Measurements from ENCODE around the gene CSAD. TPM values are rescaled to one million over a fixed set of nuclear protein-coding genes. Genes with fewer than 3 reads are reported as not detected.
A peak's percentile ranks its signal among the peaks of the same experiment; 100 is the strongest.

The CSAD gene
- total and polyA plus RNA-seq, 2 donors (not counting 3 experiments of a cell fraction or from before 2014, with no cell fraction given): 21.1 to 24.4 TPM

GRCh38 chr12:53174881-53175491, 5.7 kb downstream of the CSAD start:
- ChIA-PET CTCF (interaction anchor here (0.6 to 2.5 kb wide), 8 partner anchors 12 to 180 kb away, joined by 3 to 16 read pairs (median 7); partner anchors contain the start of gene AAAS), POLR2A (no interaction called here)
- TF ChIP-seq POLR2A (IDR thresholded peaks at IDR 0.05; ENCODE audit: low read depth, low read length) (no peak), MAX (IDR thresholded peaks at IDR 0.05; ENCODE audit: insufficient read depth, insufficient read length) (no peak), CTCF (IDR thresholded peaks at IDR 0.05; ENCODE audit: extremely low read depth in 1 of 2, insufficient read depth in 1 of 2, low read depth in 1 of 2, low read length in 2 of 2) (peak; percentile 7 to 25)
- H3K79me2 ChIP-seq (ENCODE audit: control insufficient read depth, insufficient read depth, low read length): no peaks in the 10 kb centered on the region
- H3K4me3 ChIP-seq (replicated peaks in 1 of 3; ENCODE audit: insufficient read depth in 1 of 3, low read depth in 1 of 3, low read length in 3 of 3): no peak overlapping the region
- no peak overlapping the region for H3K27ac ChIP-seq (ENCODE audit: insufficient read depth, low read depth, low read length)
- dilution Hi-C loops (cut with MboI; ENCODE audit: extremely low pct_ligation_motif_present, low sequenced_read_pairs): no loop called here
- H2AFZ ChIP-seq (ENCODE audit: low read depth, low read length): no peak overlapping the region
- no peaks in the 10 kb centered on the region for H3K27me3 ChIP-seq (ENCODE audit: control insufficient read depth in 2 of 2, insufficient read depth in 2 of 2, low read length in 2 of 2)
- DNase-seq (ENCODE audit: low read depth, low spot score) (peak; percentile 28), FAIRE-seq (no peak)
- peaks cover 5% of the 10 kb centered on the region for H3K4me1 ChIP-seq (ENCODE audit: control insufficient read depth, extremely low read depth, insufficient read depth, low read length)
- H3K9me3 ChIP-seq (replicated peaks; ENCODE audit: control insufficient read depth, insufficient read depth, low read length): no peaks in the 10 kb centered on the region
- no peaks in the 10 kb centered on the region for H4K20me1 ChIP-seq (replicated peaks; ENCODE audit: control insufficient read depth, extremely low read depth, insufficient read depth, low read length)
- H3K9ac ChIP-seq (replicated peaks; ENCODE audit: extremely low read depth, insufficient read depth, low read length): no peak overlapping the region
- BruUV-seq (replicated peaks): no TSS peak
- no peak overlapping the region for H3K4me2 ChIP-seq (ENCODE audit: insufficient read depth, low read length)
- H3K36me3 ChIP-seq (ENCODE audit: control insufficient read depth in 2 of 2, extremely low read depth in 1 of 2, insufficient read depth in 2 of 2, low read length in 2 of 2): peaks cover 0 to 5% of the 10 kb centered on the region in 2 experiments
- H3K9me1 ChIP-seq (replicated peaks; ENCODE audit: control insufficient read depth, extremely low read depth, insufficient read depth, low read length): no peaks in the 10 kb centered on the region
- intact Hi-C loops (cut with micrococcal nuclease): no loop called here

- BruUV-seq (replicated peaks): no TSS peak
- H3K9me3 ChIP-seq (replicated peaks; ENCODE audit: control insufficient read depth, insufficient read depth, low read length): no peaks in the 10 kb centered on the region
- no peak overlapping the region for H3K4me2 ChIP-seq (ENCODE audit: insufficient read depth, low read length)
- H3K9me1 ChIP-seq (replicated peaks; ENCODE audit: control insufficient read depth, extremely low read depth, insufficient read depth, low read length): no peaks in the 10 kb centered on the region
- intact Hi-C loops (cut with micrococcal nuclease): no loop called here
- no peak overlapping the region for H3K4me3 ChIP-seq (replicated peaks in 1 of 3; ENCODE audit: insufficient read depth in 1 of 3, low read depth in 1 of 3, low read length in 3 of 3)
- dilution Hi-C loops (cut with MboI; ENCODE audit: extremely low pct_ligation_motif_present, low sequenced_read_pairs): no loop called here
- no peaks in the 10 kb centered on the region for H3K4me1 ChIP-seq (ENCODE audit: control insufficient read depth, extremely low read depth, insufficient read depth, low read length)
- CTCF ChIA-PET: interaction anchor here (1.2 to 2.9 kb wide), 3 partner anchors 13 to 107 kb away, joined by 3 to 20 read pairs (median 4); no protein-coding TSS in a partner anchor
- DNase-seq (ENCODE audit: low read depth, low spot score): no peak
- no peak overlapping the region for H2AFZ ChIP-seq (ENCODE audit: low read depth, low read length)
- H3K9ac ChIP-seq (replicated peaks; ENCODE audit: extremely low read depth, insufficient read depth, low read length): no peak overlapping the region
- no peaks in the 10 kb centered on the region for H3K79me2 ChIP-seq (ENCODE audit: control insufficient read depth, insufficient read depth, low read length)
- POLR2A ChIA-PET: no interaction called here
- H3K27me3 ChIP-seq (ENCODE audit: control insufficient read depth in 2 of 2, insufficient read depth in 2 of 2, low read length in 2 of 2): no peaks in the 10 kb centered on the region
- no peak for FAIRE-seq
- H3K27ac ChIP-seq (ENCODE audit: insufficient read depth, low read depth, low read length): no peak overlapping the region
- H4K20me1 ChIP-seq (replicated peaks; ENCODE audit: control insufficient read depth, extremely low read depth, insufficient read depth, low read length): no peaks in the 10 kb centered on the region
- H3K36me3 ChIP-seq (ENCODE audit: control insufficient read depth in 2 of 2, extremely low read depth in 1 of 2, insufficient read depth in 2 of 2, low read length in 2 of 2): peaks cover 0 to 7% of the 10 kb centered on the region in 2 experiments
- TF ChIP-seq CTCF (IDR thresholded peaks at IDR 0.05; ENCODE audit: extremely low read depth in 1 of 2, insufficient read depth in 1 of 2, low read depth in 1 of 2, low read length in 2 of 2): no peak
- TF ChIP-seq GATA2 (IDR thresholded peaks at IDR 0.05; ENCODE audit: insufficient read depth, insufficient read length, low read depth, low read length): no peak
- TF ChIP-seq EZH2 (IDR thresholded peaks at IDR 0.05; ENCODE audit: borderline replicate concordance, low read depth, low read length, severe bottlenecking): no peak
- TF ChIP-seq MAX (IDR thresholded peaks at IDR 0.05; ENCODE audit: insufficient read depth, insufficient read length): no peak
- no peak for TF ChIP-seq POLR2AphosphoS5 (IDR thresholded peaks at IDR 0.05; ENCODE audit: insufficient read depth, low read depth, low read length)
- no peak for TF ChIP-seq POLR2A (IDR thresholded peaks at IDR 0.05; ENCODE audit: low read depth, low read length)
- TF ChIP-seq MYC (IDR thresholded peaks at IDR 0.05; ENCODE audit: low read depth, low read length): no peak
- no peak for TF ChIP-seq JUN (IDR thresholded peaks at IDR 0.05; ENCODE audit: borderline replicate concordance, insufficient read depth, insufficient read length, low read depth)
- no peak for TF ChIP-seq FOS (IDR thresholded peaks at IDR 0.05; ENCODE audit: borderline replicate concordance, insufficient read depth, low read length)
Measured at GRCh38 chr12:53173085-53173715, 7.5 kb downstream of the CSAD start.

Data from endothelial cell of umbilical vein (primary cell).